Suprapubic skin (tissue), 3 donors: Measurements from ENCODE around the gene SLC6A12.

ENCODE experiments used
- CTCF ChIP-seq, 2 donors: fragments of 200-600 bp in 1 of 2; fragments of 450-650 bp in 1 of 2; sonication (generic) in 1 of 2; IDR thresholded peaks; one replicate each; pipeline ENCODE4 v1.5.1; 2016 to 2019; ENCODE audit warnings: antibody characterized with exemption in 2 of 2, mild to moderate bottlenecking in 1 of 2, moderate library complexity in 1 of 2
- POLR2AphosphoS5 ChIP-seq, 3 donors: sonication (generic); formaldehyde crosslinking; IDR thresholded peaks; one replicate each; pipeline ENCODE4 v1.6.1; 2017; ENCODE audit warnings: antibody characterized with exemption in 3 of 3

GRCh38 chr12:256958-257357, 43.0 kb upstream of the SLC6A12 start:
- TF ChIP-seq CTCF (IDR thresholded peaks at IDR 0.05) (no peak), POLR2AphosphoS5 (IDR thresholded peaks at IDR 0.05) (no peak)
